GM13977 (cell line): Measurements from ENCODE around the gene FAAP100.

Source experiments
- DNase-seq: peaks from one replicate; pipeline ENCODE4 v3.0.0; 2012; ENCODE audit warnings: low spot score
- in situ Hi-C: fragments of 300-500 bp; cut with MboI; formaldehyde crosslinking; loops from one replicate; pipeline ENCODE4 v1.12.0; 2022; ENCODE audit warnings: low sequenced_read_pairs, low pct_unique_long_range_greater_than_20kb, mixed read lengths, inconsistent platforms; ENCODE audit not compliant: unreplicated experiment
- TF ChIP-seq, protein P1 (sequence below): IDR thresholded peaks from 2 replicates; pipeline ENCODE4 v1.5.1; 2012; ENCODE audit warnings: mild to moderate bottlenecking, control low read depth; ENCODE audit not compliant: insufficient read depth; ENCODE audit errors: extremely low read depth, missing control alignments

Gene FAAP100

DNA sequence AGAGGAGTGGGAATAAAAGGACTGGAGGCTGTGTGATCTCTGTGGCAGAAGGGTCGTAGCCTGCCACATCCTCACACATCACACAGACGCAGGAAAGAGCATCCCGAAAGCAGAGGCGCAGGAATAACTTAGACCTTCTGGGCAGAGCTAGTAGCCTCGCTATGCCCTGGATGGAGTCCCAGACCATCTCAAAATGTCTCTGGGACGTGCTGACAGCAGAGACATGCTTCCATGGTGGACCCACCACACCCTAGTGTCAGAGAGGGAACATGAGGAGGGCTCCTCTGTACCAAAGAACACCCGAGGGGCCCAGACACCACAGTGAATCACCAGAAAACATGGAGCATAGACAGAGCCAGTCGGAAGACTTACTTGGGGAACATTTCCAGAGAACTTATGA, 29.6 kb upstream of the FAAP100 start:
- DNase-seq, result no peak
- in situ Hi-C loops, result no loop called here
- TF ChIP-seq, protein P1, sequence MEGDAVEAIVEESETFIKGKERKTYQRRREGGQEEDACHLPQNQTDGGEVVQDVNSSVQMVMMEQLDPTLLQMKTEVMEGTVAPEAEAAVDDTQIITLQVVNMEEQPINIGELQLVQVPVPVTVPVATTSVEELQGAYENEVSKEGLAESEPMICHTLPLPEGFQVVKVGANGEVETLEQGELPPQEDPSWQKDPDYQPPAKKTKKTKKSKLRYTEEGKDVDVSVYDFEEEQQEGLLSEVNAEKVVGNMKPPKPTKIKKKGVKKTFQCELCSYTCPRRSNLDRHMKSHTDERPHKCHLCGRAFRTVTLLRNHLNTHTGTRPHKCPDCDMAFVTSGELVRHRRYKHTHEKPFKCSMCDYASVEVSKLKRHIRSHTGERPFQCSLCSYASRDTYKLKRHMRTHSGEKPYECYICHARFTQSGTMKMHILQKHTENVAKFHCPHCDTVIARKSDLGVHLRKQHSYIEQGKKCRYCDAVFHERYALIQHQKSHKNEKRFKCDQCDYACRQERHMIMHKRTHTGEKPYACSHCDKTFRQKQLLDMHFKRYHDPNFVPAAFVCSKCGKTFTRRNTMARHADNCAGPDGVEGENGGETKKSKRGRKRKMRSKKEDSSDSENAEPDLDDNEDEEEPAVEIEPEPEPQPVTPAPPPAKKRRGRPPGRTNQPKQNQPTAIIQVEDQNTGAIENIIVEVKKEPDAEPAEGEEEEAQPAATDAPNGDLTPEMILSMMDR, result no peak

DNA sequence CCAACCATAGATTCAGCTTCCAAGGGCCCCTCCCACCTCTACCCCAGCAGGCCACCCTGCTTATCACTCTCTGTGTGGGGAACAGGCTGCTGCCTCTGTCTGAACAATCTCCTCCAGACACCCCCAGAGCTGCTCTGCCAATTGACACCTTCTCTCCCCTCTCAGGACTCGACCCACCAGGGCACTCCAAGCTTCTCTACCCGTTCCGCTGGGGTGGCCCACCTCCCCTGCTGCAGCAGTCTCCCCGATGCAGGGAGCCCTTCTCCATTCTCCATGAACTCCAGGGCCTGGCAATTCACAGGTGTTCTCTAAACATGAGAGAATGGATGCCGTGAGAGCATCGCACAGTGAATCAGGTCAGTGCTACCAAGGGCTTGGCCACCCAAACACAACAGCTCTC, 28.3 kb upstream of the FAAP100 start:
- TF ChIP-seq, protein P1, result no peak
- in situ Hi-C loops, result no loop called here
- DNase-seq, result no peak

DNA sequence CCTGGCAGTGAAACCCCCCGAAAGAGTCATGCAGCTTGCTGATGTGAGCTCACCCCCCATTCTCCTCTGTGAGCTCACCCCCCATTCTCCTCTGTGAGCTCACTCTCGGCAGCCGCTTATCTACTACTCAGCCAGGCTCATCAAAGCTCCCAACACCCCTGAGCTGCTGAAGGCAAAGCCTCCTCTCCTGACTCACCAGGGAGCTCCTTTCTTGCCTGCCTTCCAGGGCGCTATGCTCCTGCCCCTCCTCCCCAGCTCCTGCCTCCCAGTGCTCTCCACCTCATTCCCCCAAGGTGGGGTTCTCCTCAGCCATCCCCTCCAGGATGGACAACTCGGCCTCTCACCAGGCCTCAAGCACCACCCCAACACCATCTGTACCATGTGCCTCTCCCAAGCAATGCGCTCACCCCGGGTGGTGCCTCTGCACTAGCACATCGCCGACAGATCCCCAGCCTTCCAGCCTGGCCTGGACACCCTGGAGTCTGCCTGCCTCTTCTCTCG, 27.7 kb upstream of the FAAP100 start:
- in situ Hi-C loops, result no loop called here
- no peak for DNase-seq
- TF ChIP-seq, protein P1, result no peak

DNA sequence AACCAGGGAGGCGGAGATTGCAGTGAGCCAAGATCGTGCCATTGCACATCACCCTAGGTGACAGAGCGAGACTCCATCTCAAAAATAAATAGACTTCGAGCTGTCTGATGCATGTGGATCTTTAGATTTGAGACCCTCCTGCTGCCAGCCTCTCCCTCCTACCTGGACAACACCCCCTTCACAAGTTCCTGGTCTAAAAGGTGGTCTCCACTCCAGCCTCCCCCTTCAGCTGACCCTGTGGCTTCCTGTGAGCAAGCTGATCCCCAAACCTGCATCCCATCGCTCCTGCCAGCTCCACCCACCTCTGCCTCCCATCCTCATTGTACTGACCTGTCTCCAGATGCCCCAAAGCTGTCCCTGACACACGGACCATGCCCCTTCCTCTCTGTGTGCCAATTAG, 27.1 kb upstream of the FAAP100 start:
- in situ Hi-C loops, result no loop called here
- TF ChIP-seq, protein P1, result no peak
- DNase-seq, result no peak

DNA sequence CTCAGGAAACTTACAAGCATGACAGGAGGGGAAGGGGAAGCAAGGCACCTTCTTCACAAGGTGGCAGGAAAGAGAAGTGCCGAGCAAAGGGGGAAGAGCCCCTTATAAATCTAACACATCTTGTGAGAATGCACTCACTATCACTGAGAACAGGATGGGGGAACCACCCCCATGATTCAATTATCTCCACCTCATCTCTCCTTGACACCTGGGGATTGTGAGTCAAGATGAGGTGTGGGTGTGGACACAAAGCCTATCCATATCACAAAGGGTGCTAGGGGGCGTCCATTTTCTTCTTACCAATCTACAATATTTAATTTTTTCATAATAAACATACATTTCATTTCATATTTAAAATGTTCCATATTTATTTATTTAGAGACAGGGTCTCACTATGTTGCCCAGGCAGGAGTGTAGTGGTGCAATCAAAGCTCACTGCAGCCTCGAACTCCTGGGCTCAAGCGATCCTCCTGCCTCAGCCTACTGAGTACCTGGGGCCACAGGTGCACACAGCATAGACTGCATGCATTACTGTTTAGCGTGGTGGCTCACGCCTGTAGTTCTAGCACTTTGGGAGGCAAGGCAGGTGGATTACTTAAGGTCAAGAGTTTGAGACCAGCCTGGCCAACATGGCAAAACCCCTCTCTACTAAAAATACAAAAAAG, 26.5 kb upstream of the FAAP100 start:
- no peak for DNase-seq
- TF ChIP-seq, protein P1, result no peak
- in situ Hi-C loops, result no loop called here

DNA sequence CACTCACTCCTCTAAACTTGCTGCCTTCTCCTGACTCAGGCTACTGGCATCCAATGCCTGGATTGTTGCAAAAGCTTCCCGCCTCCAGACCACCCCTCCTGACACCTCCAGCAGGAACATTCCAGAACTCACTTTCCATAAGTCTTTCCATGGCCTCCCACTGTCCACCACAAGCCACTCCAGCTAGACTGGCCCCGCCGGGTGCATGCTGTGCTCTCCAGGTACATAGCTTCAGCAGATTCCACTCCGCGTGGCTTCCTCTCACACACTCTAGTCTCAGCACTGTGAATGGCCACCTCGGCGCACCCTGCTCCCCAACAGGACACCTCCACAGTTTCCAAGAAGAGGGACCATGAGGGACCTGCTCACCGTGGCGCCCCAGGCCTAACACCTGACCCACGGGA, 25.9 kb upstream of the FAAP100 start:
- in situ Hi-C loops, result no loop called here
- TF ChIP-seq, protein P1, result no peak
- DNase-seq, result no peak
